Ishikawa (cell line): ENCODE results near the gene CATSPERZ.

Experiments used
- CEBPB ChIP-seq: IDR thresholded peaks from 2 replicates; pipeline ENCODE4 v1.6.1; 2012
- CREB1 ChIP-seq: IDR thresholded peaks from 2 replicates; pipeline ENCODE4 v1.6.1; 2012; ENCODE audit warnings: low read depth
- EGR1 ChIP-seq: IDR thresholded peaks from 2 replicates; pipeline ENCODE4 v1.6.1; 2012
- EP300 ChIP-seq: IDR thresholded peaks from 2 replicates; pipeline ENCODE4 v1.6.1; 2012; ENCODE audit warnings: borderline replicate concordance
- MAX ChIP-seq: IDR thresholded peaks from 2 replicates; pipeline ENCODE4 v1.6.1; 2012
- RAD21 ChIP-seq: IDR thresholded peaks from 2 replicates; pipeline ENCODE4 v1.6.1; 2012; ENCODE audit warnings: low read depth
- REST ChIP-seq: IDR thresholded peaks from 2 replicates; pipeline ENCODE4 v1.6.1; 2012; ENCODE audit warnings: low read depth, mild to moderate bottlenecking
- TAF1 ChIP-seq: IDR thresholded peaks from 2 replicates; pipeline ENCODE4 v1.6.1; 2012; ENCODE audit warnings: low read depth, mild to moderate bottlenecking
- TCF12 ChIP-seq: IDR thresholded peaks from 2 replicates; pipeline ENCODE4 v1.6.1; 2012; ENCODE audit warnings: low read depth
- TEAD4 ChIP-seq: IDR thresholded peaks from 2 replicates; pipeline ENCODE4 v1.6.1; 2012
- USF1 ChIP-seq: IDR thresholded peaks from 2 replicates; pipeline ENCODE4 v1.6.1; 2012
- YY1 ChIP-seq: IDR thresholded peaks from 2 replicates; pipeline ENCODE4 v1.6.1; 2012; ENCODE audit warnings: low read depth

- TF ChIP-seq TCF12 (no peak), MAX (no peak), TEAD4 (no peak), EGR1 (no peak), YY1 (no peak), CEBPB (no peak), RAD21 (no peak), REST (no peak), TAF1 (no peak), EP300 (no peak), CREB1 (no peak), USF1 (no peak)
Measured at GRCh38 chr11:64330888-64331287, 30.7 kb downstream of the CATSPERZ start.
